ENCODE measurements around the gene SSR1.

The SSR1 gene

DNA sequence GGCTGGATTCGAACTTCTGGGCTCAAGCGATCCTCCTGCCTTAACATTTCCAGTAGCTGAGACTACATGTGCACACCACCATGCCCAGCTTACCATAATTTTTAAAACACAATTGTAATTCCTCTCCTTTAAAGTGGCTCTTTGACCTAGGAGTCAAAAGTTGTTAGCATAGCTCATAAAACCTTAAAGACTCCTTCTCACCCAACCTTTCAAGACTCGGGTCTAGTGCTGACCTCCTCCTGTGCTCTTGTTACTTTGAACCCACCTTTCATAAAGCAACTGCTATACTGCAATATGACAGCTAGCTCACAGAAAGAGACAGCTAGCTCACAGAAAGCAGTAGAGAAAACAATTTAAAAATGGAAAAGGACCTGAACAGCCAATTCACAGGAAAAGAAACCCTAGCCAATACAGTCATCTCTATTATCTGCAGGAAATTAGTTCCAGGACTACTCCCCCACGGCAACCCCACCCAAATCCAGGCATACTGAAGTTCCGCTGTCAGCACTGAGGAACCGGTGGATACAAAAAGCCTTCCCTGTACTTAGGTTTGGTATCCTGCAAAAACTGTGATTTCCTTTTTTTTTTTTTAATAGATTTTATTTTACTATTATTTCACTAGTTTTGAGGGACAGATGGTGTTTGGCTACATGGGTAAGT lies 20.3 kb downstream of the SSR1 start:
- TF ChIP-seq GATA2 (IDR thresholded peaks at IDR 0.05; ENCODE audit: low read depth, low read length) (no peak), GATA3 (IDR thresholded peaks at IDR 0.05; ENCODE audit: low read depth, low read length) (no peak)

DNA sequence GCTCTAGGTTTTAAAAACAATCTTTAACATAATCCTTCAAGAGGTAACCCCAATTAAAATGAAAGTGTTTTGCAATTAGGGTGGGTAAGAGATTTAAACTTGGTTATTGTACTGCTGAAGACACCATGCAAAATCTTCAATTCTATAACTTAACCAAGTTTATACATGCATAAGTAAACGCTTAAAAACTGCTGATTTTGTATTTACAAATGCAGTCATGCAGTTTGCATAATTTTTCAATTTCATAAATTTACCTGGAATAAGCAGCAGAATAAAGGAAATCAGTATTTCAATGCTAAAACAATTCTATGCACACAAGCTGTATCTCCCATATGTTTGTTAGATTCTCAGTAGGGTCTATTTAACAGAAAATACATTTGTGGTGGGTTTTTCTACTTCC lies 22.9 kb downstream of the SSR1 start:
- TF ChIP-seq GATA3 (IDR thresholded peaks at IDR 0.05; ENCODE audit: low read depth, low read length) (no peak), GATA2 (IDR thresholded peaks at IDR 0.05; ENCODE audit: low read depth, low read length) (no peak)

DNA sequence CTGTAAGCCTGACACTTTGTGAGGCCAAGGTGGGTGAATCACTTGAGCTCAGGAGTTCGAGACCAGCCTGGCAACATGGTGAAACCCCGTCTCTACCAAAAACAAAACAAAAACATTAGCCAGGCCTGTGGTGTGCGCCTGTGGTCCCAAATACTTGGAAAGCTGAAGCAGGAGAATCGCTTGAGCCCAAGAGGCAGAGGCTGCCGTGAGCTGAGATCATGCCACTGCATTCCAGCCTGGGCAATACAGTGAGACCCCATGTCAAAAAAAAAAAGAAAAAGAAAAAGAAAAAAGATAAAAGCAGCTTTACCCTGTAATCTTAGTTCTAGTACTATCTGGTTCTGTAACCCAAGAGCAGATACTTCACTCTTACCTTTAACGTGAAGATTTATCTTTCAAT lies 27.6 kb downstream of the SSR1 start:
- no peak for TF ChIP-seq GATA3 (IDR thresholded peaks at IDR 0.05; ENCODE audit: low read depth, low read length)
- TF ChIP-seq GATA2 (IDR thresholded peaks at IDR 0.05; ENCODE audit: low read depth, low read length) = no peak

DNA sequence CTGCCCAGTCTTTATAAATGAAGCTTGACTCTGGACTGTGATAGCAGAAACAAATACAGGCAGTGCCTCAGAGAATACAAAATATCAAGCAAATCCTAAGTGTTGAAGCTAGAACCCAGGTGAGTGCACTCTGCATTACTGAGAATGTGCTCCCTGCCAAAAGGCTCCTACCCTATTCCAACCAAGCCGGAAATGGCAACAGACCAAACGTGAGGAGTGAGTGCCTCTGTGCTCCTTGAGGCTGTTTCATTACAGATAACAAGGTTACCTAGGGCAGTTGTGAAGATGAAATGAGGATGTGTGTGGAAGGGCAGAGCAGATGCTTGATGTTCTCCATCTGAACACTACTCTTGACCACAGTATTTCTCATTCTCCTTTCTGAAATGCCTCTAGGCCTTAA lies 29.3 kb downstream of the SSR1 start:
- TF ChIP-seq GATA2 (IDR thresholded peaks at IDR 0.05; ENCODE audit: low read depth, low read length) (no peak), GATA3 (IDR thresholded peaks at IDR 0.05; ENCODE audit: low read depth, low read length) (no peak)

DNA sequence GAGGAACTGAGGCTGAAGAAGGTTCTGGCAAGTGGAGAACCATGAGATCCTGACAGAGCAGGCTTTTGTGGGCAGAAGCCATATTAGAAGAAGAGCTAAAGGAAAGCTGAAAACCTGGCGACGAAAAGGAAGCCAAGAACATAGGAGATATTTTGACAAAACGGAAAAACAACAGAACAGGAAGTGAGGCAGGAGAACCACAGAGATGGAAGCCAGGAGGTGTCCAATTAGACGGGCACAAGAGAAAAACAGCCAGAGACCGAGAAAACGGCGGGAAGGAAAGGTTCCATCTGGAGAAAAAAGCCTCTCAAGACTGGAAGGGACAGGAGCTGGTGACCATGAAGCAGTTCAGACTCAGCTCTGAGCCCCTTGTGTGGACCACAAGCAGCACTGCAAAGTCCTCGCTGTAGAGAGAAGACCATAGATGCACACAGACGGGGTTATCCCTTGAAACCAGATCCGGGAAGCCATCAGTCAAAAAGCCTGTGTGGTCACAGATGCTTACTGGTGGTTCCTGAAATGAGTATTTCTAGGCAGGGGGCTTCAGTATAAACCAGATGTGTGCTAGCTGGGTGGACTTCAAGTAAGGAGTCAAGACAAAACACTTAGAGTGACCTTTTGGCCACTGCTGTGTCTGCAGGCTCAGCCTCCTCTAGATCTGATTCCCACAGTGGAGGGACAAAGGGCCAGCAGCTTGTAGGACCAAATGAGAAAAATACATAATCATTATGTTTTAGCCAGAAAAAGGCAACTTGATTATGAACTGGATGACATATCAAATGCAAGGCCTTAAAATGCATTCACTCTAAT lies 30.7 kb downstream of the SSR1 start:
- TF ChIP-seq GATA2 (IDR thresholded peaks at IDR 0.05; ENCODE audit: low read depth, low read length) = no peak
- TF ChIP-seq GATA3 (IDR thresholded peaks at IDR 0.05; ENCODE audit: low read depth, low read length) = no peak

DNA sequence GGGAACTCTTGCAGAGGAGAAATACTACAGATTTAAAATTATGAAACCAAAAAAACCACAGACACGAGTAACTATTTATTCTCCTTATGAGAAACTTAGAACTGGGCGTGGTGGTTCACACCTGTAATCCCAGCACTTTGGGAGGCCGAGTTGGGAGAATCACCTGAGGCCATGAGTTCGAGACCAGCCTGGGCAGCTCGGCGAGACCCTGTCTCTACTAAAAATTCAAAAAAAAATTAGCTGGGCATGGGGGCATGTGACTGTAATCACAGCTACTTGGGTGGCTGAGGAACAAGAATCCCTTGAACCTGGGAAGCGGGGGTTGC lies 36.8 kb downstream of the SSR1 start:
- no peak for TF ChIP-seq GATA2 (IDR thresholded peaks at IDR 0.05; ENCODE audit: low read depth, low read length)
- no peak for TF ChIP-seq GATA3 (IDR thresholded peaks at IDR 0.05; ENCODE audit: low read depth, low read length)

DNA sequence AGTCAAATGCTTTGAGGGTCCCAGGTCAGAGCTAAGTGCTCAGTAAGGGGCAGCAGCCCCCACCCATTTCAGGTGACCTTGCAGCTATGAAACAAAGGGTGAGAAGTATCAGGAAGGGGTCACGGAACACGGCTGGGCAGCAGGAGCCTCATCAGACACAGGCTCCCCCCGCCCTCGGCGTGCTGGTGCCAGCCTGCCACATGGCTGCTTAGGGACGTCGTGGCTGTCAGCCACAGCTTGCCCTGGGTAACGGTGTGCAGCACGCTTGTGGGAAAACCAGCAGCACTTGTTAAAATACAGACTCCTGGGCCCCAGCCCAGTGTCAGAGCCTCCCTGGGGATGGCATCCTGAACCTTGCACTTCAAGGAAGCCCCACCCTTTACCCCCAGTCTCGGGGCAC lies 39.3 kb downstream of the SSR1 start:
- TF ChIP-seq GATA2 (IDR thresholded peaks at IDR 0.05; ENCODE audit: low read depth, low read length) (no peak), GATA3 (IDR thresholded peaks at IDR 0.05; ENCODE audit: low read depth, low read length) (no peak)

DNA sequence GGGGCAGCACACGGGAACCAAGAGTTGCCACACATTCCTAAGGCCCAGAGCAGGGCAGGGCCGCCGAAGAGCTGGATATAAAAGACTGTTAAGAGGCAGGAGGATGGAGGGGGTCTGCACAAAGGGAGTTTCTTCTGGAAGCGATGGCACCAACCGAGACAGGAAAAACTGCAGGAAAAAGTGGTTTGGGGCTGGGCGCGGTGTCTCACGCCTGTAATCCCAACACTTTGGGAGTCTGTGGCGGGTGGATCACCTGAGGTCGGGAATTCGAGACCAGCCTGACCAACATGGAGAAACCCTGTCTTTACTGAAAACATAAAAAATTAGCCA lies 41.8 kb downstream of the SSR1 start:
- TF ChIP-seq GATA3 (IDR thresholded peaks at IDR 0.05; ENCODE audit: low read depth, low read length) (no peak), GATA2 (IDR thresholded peaks at IDR 0.05; ENCODE audit: low read depth, low read length) (no peak)

DNA sequence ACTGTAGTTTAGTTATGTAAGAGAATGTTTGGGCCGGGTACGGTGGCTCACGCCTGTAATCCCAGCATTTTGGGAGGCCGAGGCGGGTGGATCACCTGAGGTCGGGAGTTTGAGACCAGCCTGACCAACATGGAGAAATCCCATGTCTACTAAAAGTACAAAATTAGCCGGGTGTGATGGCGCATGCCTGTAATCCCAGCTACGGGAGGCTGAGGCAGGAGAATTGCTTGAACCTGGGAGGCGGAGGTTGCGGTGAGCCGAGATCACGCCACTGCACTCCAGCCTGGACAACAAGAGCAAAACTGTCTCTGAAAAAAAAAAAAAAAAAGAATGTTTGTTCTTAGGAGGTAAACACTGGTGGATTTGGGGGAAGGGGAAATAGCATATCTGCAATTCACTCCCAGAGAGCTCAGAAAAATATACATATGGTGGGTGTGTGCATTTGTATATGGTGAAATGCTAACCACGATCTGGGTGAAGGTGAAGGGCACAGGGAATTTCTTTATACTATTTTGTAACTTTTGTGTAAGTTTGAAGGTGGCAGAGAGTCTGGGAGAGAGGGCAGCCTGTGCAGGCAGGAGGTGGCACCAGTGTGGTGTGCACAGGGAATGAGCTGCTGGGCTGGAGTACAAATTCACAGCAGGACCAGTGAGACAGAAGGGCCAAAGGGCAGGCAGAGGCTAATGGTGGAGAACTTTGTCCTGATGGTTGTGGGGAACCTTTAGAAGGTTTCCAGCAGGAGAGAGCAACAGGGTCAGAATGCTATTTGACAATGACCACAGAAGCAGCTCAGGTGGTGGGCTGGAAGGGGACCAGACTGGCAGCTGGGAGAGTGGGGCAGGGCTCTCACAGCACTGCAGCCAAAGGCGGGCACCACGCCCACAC lies 42.4 kb downstream of the SSR1 start:
- TF ChIP-seq GATA3 (IDR thresholded peaks at IDR 0.05; ENCODE audit: low read depth, low read length) = no peak
- no peak for TF ChIP-seq GATA2 (IDR thresholded peaks at IDR 0.05; ENCODE audit: low read depth, low read length)

DNA sequence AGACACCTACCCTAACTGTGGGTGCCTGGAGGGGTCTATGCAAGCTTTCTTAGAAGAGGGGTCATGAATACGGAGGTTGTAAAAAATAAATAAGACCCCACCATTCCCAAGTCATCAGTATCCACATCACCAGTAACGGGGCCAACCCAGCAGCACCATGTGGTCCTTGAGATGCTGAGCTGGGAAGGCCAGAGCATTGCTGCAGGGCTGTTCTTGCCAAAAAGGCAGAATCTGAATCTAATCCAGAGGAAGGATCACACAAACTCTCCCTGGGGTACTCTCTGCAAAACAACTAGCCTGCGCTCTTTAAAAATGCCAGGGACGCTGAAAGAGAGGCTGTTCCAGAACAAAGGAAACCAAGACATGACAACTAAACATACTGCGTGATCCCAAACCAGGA lies 43.2 kb downstream of the SSR1 start:
- TF ChIP-seq GATA3 (IDR thresholded peaks at IDR 0.05; ENCODE audit: low read depth, low read length) (no peak), GATA2 (IDR thresholded peaks at IDR 0.05; ENCODE audit: low read depth, low read length) (no peak)

DNA sequence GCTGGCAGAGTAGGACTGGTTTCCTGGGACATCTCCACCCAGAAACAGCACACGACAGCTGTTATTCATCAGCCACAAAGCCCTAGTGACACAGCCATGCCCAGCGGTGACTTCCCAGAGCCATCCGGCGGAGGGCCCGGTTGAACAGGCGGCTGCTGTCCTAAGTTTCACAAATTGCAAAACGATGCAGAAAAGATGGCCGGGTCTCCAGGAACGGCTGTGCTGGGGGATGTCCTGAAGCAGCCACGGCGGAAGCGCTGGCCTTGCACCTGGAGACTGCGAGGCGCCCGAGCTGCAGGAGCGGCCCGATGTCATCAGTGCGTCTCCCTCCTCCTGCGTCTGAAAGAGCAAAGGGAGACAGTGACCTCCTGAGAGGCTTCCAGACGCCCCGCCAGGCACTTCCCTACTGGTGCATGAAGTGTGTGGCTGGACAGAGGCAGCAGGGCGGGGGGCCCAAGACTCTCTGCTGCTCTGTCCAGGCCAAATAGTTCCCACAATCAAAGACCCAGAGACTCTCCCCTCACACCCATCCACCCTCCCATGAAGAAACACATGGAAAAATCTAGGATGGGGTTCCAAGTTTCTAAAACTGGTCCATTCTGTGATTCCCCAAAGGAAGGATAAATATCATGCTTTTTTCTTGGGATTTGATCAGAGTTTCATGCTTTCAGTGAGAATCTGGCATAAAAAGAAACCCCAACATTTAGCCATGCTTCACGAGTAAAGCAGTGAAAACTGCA lies 44.0 kb downstream of the SSR1 start:
- TF ChIP-seq GATA2 (IDR thresholded peaks at IDR 0.05; ENCODE audit: low read depth, low read length) (no peak), GATA3 (IDR thresholded peaks at IDR 0.05; ENCODE audit: low read depth, low read length) (no peak)

DNA sequence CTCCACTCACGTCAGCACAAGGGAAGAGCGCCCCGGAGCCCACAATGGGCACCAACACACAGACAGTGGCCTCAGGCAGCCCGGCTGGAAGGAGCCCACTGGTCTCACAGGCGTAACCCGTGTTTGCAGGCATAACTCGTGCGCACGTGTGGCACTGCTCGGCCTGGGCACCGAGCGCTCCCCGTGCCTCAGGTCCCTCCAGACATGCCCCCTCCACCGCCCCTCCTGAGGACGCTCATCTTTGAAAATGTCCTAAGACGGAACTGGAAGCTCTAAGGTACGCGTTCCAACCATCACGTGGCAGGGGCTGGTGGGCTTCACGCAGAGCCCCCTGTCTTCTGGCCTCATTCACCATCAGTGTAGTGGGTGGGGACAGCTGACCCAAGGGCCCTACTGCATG lies 44.6 kb downstream of the SSR1 start:
- TF ChIP-seq GATA3 (IDR thresholded peaks at IDR 0.05; ENCODE audit: low read depth, low read length) (no peak), GATA2 (IDR thresholded peaks at IDR 0.05; ENCODE audit: low read depth, low read length) (no peak)

DNA sequence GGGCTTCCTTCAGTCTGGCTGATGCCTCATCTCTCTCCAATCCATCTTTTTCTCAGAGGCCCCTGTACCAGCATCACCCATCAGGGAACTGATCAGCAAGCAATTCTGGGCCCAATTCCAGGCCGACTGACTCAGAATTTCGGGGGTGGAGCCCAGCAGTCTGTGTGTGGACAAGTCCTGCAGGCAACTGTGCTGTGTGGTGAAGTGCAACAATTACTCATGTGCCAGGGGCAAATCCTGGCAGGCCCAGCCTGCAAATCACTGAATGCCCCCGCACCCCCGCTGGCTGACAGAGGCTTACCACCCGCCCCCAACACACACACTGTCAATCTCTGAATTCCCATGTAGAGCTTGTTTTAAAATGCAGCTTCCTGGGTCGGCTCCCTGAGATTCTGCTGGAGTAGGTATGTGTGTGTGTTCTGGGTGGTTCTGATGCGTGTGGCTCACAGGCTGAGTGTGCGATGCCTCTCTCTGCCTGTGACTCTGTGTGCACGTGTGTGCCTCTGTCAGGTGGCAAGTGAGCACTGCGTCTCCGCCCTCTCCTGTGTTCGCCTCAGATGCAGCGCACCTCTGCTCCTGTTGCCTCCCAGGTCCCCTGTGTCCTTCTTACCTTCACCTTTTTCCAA lies 45.4 kb downstream of the SSR1 start:
- TF ChIP-seq GATA2 (IDR thresholded peaks at IDR 0.05; ENCODE audit: low read depth, low read length) (no peak), GATA3 (IDR thresholded peaks at IDR 0.05; ENCODE audit: low read depth, low read length) (no peak)

DNA sequence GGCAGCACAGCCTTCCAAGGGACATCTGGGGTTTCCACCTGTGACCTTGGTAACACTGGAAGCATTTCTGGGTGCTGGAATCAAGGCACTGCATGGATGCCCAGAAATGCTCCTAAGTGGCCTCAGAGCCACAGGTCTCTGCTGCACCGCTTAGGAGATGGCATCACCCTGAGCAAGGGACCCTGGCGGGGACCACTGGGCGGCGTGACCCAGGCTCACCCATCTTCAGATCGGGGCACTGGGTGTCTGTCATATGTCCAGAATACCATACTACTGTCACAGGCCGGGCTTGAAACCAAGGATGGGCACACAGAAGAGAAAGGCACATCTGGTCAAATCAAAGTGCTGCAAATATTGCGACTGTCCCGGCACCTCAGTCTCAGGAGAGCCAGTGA lies 45.9 kb downstream of the SSR1 start:
- TF ChIP-seq GATA3 (IDR thresholded peaks at IDR 0.05; ENCODE audit: low read depth, low read length) (no peak), GATA2 (IDR thresholded peaks at IDR 0.05; ENCODE audit: low read depth, low read length) (no peak)
